ENCODE data around the gene ZNF425.
"Not testable (repeated sequence)": the region's sequence is repeated elsewhere in the genome, so short reads cannot be mapped to it uniquely, and the experiment has no call there.

The ZNF425 gene

GRCh38 chr7:149099058-149099457, 27.1 kb downstream of the ZNF425 start:
- no peak for DNase-seq (ENCODE audit: low read depth, low spot score)
- H3K4me3 ChIP-seq (ENCODE audit: low read length) = no peak overlapping the region
- no peaks in the 10 kb centered on the region for H3K27me3 ChIP-seq (ENCODE audit: control insufficient read depth, insufficient read depth, low read length)
- H3K9me3 ChIP-seq (ENCODE audit: control insufficient read depth, insufficient read depth, low read length) = no peaks in the 10 kb centered on the region
- no peaks in the 10 kb centered on the region for H3K4me1 ChIP-seq (ENCODE audit: control insufficient read depth, insufficient read depth, low read length)
- H3K27ac ChIP-seq (ENCODE audit: low read length) = no peak overlapping the region
- H3K36me3 ChIP-seq (ENCODE audit: control insufficient read depth, insufficient read depth, low read length) = no peaks in the 10 kb centered on the region
- WGBS (ENCODE audit: insufficient coverage, insufficient read length) = no CpG with 5 or more reads among the region's 6 CpGs

DNA sequence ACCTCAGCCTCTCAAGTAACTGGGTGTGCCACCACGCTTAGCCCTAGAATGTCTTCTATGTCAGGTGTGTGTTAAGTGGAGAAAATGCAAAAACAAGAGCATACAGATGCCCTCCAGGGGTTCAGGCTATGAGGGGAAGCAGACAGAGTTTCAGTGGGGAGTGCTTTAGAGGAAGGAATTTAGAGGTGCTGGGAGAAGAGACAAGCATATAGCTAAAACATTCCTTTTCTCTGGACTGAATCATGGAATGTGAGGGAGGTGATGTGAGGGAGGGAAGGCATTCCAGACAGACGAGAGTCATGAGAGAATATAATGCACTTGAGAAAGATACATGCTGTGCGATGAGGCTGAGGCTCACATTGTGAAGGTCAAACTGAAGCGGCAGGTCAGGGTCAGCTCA, 29.0 kb downstream of the ZNF425 start:
- H3K36me3 ChIP-seq (ENCODE audit: control insufficient read depth, insufficient read depth, low read length) = no peaks in the 10 kb centered on the region
- DNase-seq (ENCODE audit: low read depth, low spot score) = no peak
- WGBS (ENCODE audit: insufficient coverage, insufficient read length) = no CpG with 5 or more reads among the region's 4 CpGs
- no peaks in the 10 kb centered on the region for H3K9me3 ChIP-seq (ENCODE audit: control insufficient read depth, insufficient read depth, low read length)
- no peak overlapping the region for H3K4me3 ChIP-seq (ENCODE audit: low read length)
- no peaks in the 10 kb centered on the region for H3K4me1 ChIP-seq (ENCODE audit: control insufficient read depth, insufficient read depth, low read length)
- no peaks in the 10 kb centered on the region for H3K27me3 ChIP-seq (ENCODE audit: control insufficient read depth, insufficient read depth, low read length)
- H3K27ac ChIP-seq (ENCODE audit: low read length) = no peak overlapping the region

DNA sequence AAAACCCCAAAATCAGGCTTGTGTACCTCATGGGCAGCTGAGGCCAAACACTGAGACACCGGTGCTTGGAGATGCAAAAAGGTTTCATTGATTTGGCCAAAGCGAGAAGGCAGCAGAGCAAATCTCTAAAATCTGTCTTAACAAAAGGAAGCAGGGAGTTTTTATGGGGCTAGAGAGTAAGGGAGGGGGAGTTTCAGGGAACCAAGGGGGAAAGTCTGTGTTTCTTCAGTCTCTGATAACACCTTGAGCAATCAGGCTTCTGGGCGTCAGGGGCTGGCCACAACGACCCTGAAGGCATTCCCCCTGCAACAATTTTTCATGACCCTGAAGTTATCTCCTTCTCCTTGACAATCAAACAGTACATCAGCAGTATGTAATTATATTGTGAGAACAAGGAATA, 32.9 kb downstream of the ZNF425 start:
- H3K36me3 ChIP-seq (ENCODE audit: control insufficient read depth, insufficient read depth, low read length) = no peaks in the 10 kb centered on the region
- no peaks in the 10 kb centered on the region for H3K27me3 ChIP-seq (ENCODE audit: control insufficient read depth, insufficient read depth, low read length)
- no peak overlapping the region for H3K27ac ChIP-seq (ENCODE audit: low read length)
- H3K4me1 ChIP-seq (ENCODE audit: control insufficient read depth, insufficient read depth, low read length) = no peaks in the 10 kb centered on the region
- no peaks in the 10 kb centered on the region for H3K9me3 ChIP-seq (ENCODE audit: control insufficient read depth, insufficient read depth, low read length)
- WGBS (ENCODE audit: insufficient coverage, insufficient read length) = no CpG with 5 or more reads among the region's 4 CpGs
- no peak for DNase-seq (ENCODE audit: low read depth, low spot score)
- H3K4me3 ChIP-seq (ENCODE audit: low read length) = no peak overlapping the region

DNA sequence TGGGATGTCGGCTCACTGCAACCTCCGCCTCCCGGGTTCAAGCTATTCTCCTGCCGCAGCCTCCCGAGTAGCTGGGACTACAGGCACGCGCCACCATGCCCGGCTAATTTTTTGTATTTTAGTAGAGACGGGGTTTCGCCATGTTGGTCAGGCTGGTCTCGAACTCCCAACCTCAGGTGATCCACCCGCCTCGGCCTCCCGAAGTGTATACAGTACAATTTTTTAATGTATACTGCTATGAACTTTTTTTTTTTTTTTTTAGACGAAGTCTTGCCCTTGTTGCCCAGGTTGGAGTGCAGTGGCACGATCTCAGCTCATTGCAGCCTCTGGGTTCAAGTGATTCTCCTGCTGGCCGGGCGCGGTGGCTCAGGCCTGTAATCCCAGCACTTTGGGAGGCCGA, 33.9 kb downstream of the ZNF425 start:
- no CpG with 5 or more reads among the region's 20 CpGs for WGBS (ENCODE audit: insufficient coverage, insufficient read length)
- H3K36me3 ChIP-seq (ENCODE audit: control insufficient read depth, insufficient read depth, low read length); H3K27me3 ChIP-seq (ENCODE audit: control insufficient read depth, insufficient read depth, low read length); H3K4me3 ChIP-seq (ENCODE audit: low read length); H3K27ac ChIP-seq (ENCODE audit: low read length); DNase-seq (ENCODE audit: low read depth, low spot score); H3K9me3 ChIP-seq (ENCODE audit: control insufficient read depth, insufficient read depth, low read length); H3K4me1 ChIP-seq (ENCODE audit: control insufficient read depth, insufficient read depth, low read length): not testable (repeated sequence)

- DNase-seq (ENCODE audit: low read depth, low spot score) = no peak
- peak within 1 kb of the TSS; percentile 98 for H3K4me3 ChIP-seq (ENCODE audit: low read length)
- H3K36me3 ChIP-seq (ENCODE audit: control insufficient read depth, insufficient read depth, low read length) = no peaks in the 10 kb centered on the region
- H3K9me3 ChIP-seq (ENCODE audit: control insufficient read depth, insufficient read depth, low read length) = no peaks in the 10 kb centered on the region
- no peaks in the 10 kb centered on the region for H3K4me1 ChIP-seq (ENCODE audit: control insufficient read depth, insufficient read depth, low read length)
- no peaks in the 10 kb centered on the region for H3K27me3 ChIP-seq (ENCODE audit: control insufficient read depth, insufficient read depth, low read length)
- WGBS (ENCODE audit: insufficient coverage, insufficient read length) = no CpG with 5 or more reads among the region's 77 CpGs
- H3K27ac ChIP-seq (ENCODE audit: low read length) = no peak within 1 kb of the TSS
These were observed 35.5 kb downstream of the ZNF425 start, which contains the start of gene ZNF786 for GRCh38 chr7:149090397-149091195. ZNF786 (minus strand) TSS chr7:149090718; CDS start chr7:149090640, 78 bp downstream.

- no peaks in the 10 kb centered on the region for H3K4me1 ChIP-seq (ENCODE audit: control insufficient read depth, insufficient read depth, low read length)
- no peak overlapping the region for H3K4me3 ChIP-seq (ENCODE audit: low read length)
- DNase-seq (ENCODE audit: low read depth, low spot score) = no peak
- no peak overlapping the region for H3K27ac ChIP-seq (ENCODE audit: low read length)
- no peaks in the 10 kb centered on the region for H3K27me3 ChIP-seq (ENCODE audit: control insufficient read depth, insufficient read depth, low read length)
- WGBS (ENCODE audit: insufficient coverage, insufficient read length) = no CpG with 5 or more reads among the region's 6 CpGs
- no peaks in the 10 kb centered on the region for H3K9me3 ChIP-seq (ENCODE audit: control insufficient read depth, insufficient read depth, low read length)
- H3K36me3 ChIP-seq (ENCODE audit: control insufficient read depth, insufficient read depth, low read length) = no peaks in the 10 kb centered on the region
These were observed 38.7 kb downstream of the ZNF425 start for GRCh38 chr7:149087376-149087775.

DNA sequence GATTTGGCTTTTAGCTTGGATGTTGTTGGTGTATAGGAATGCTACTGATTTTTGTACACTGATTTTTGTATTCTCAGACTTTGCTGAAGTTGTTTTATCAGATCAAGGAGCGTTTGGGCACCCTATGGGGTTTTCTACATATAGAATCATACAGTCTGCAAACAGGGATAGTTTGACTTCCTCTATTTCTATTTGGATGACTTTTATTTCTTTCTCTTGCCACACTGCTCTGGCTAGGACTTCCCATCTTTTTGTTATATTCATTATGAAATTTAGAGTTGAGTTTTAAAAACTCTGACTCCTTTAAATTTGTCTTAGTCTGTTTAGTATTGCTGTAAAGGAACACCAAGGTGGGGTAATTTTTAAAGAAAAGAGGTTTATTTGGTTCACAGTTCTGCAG, 40.3 kb downstream of the ZNF425 start:
- Histone ChIP-seq H3K27me3 (ENCODE audit: control insufficient read depth, insufficient read depth, low read length) (no peaks in the 10 kb centered on the region), H3K36me3 (ENCODE audit: control insufficient read depth, insufficient read depth, low read length) (no peaks in the 10 kb centered on the region), H3K4me3 (ENCODE audit: low read length) (no peak overlapping the region), H3K4me1 (ENCODE audit: control insufficient read depth, insufficient read depth, low read length) (no peaks in the 10 kb centered on the region), H3K27ac (ENCODE audit: low read length) (no peak overlapping the region), H3K9me3 (ENCODE audit: control insufficient read depth, insufficient read depth, low read length) (no peaks in the 10 kb centered on the region)
- no CpG with 5 or more reads among the region's 1 CpG for WGBS (ENCODE audit: insufficient coverage, insufficient read length)
- no peak for DNase-seq (ENCODE audit: low read depth, low spot score)

GRCh38 chr7:149084407-149084806, 41.7 kb downstream of the ZNF425 start:
- no peak for DNase-seq (ENCODE audit: low read depth, low spot score)
- no CpG with 5 or more reads among the region's 2 CpGs for WGBS (ENCODE audit: insufficient coverage, insufficient read length)
- no peaks in the 10 kb centered on the region for H3K9me3 ChIP-seq (ENCODE audit: control insufficient read depth, insufficient read depth, low read length)
- H3K27me3 ChIP-seq (ENCODE audit: control insufficient read depth, insufficient read depth, low read length) = no peaks in the 10 kb centered on the region
- H3K4me3 ChIP-seq (ENCODE audit: low read length) = no peak overlapping the region
- H3K27ac ChIP-seq (ENCODE audit: low read length) = no peak overlapping the region
- no peaks in the 10 kb centered on the region; the same call in 1 of the 2 replicates for H3K36me3 ChIP-seq (ENCODE audit: control insufficient read depth, insufficient read depth, low read length)
- no peaks in the 10 kb centered on the region for H3K4me1 ChIP-seq (ENCODE audit: control insufficient read depth, insufficient read depth, low read length)

GRCh38 chr7:149081914-149082313, 44.2 kb downstream of the ZNF425 start:
- no CpG with 5 or more reads among the region's 6 CpGs for WGBS (ENCODE audit: insufficient coverage, insufficient read length)
- H3K4me3 ChIP-seq (ENCODE audit: low read length) = no peak overlapping the region
- H3K36me3 ChIP-seq (ENCODE audit: control insufficient read depth, insufficient read depth, low read length) = no peaks in the 10 kb centered on the region; the same call in 1 of the 2 replicates
- DNase-seq (ENCODE audit: low read depth, low spot score) = no peak
- no peaks in the 10 kb centered on the region for H3K9me3 ChIP-seq (ENCODE audit: control insufficient read depth, insufficient read depth, low read length)
- no peak overlapping the region for H3K27ac ChIP-seq (ENCODE audit: low read length)
- no peaks in the 10 kb centered on the region for H3K4me1 ChIP-seq (ENCODE audit: control insufficient read depth, insufficient read depth, low read length)
- no peaks in the 10 kb centered on the region for H3K27me3 ChIP-seq (ENCODE audit: control insufficient read depth, insufficient read depth, low read length)

GRCh38 chr7:149077594-149077993, 48.5 kb downstream of the ZNF425 start:
- H3K36me3 ChIP-seq (ENCODE audit: control insufficient read depth, insufficient read depth, low read length) = peaks cover 3% of the 10 kb centered on the region; the same call in 1 of the 2 replicates
- no peak overlapping the region for H3K4me3 ChIP-seq (ENCODE audit: low read length)
- no peak overlapping the region for H3K27ac ChIP-seq (ENCODE audit: low read length)
- no peaks in the 10 kb centered on the region for H3K4me1 ChIP-seq (ENCODE audit: control insufficient read depth, insufficient read depth, low read length)
- H3K27me3 ChIP-seq (ENCODE audit: control insufficient read depth, insufficient read depth, low read length) = no peaks in the 10 kb centered on the region
- no peaks in the 10 kb centered on the region for H3K9me3 ChIP-seq (ENCODE audit: control insufficient read depth, insufficient read depth, low read length)
- WGBS (ENCODE audit: insufficient coverage, insufficient read length) = no CpG with 5 or more reads among the region's 9 CpGs
- DNase-seq (ENCODE audit: low read depth, low spot score) = no peak

- Histone ChIP-seq H3K4me3 (ENCODE audit: low read length) (no peak overlapping the region), H3K4me1 (ENCODE audit: control insufficient read depth, insufficient read depth, low read length) (no peaks in the 10 kb centered on the region), H3K36me3 (ENCODE audit: control insufficient read depth, insufficient read depth, low read length) (peaks cover 16% of the 10 kb centered on the region), H3K9me3 (ENCODE audit: control insufficient read depth, insufficient read depth, low read length) (no peaks in the 10 kb centered on the region), H3K27me3 (ENCODE audit: control insufficient read depth, insufficient read depth, low read length) (no peaks in the 10 kb centered on the region), H3K27ac (ENCODE audit: low read length) (no peak overlapping the region)
- no peak for DNase-seq (ENCODE audit: low read depth, low spot score)
- WGBS (ENCODE audit: insufficient coverage, insufficient read length) = no CpG with 5 or more reads among the region's 2 CpGs
These were observed 50.8 kb downstream of the ZNF425 start for GRCh38 chr7:149075286-149075685.
